Middle frontal gyrus (tissue), 1 donor: Measurements from ENCODE around the gene P2RX2.
A peak's percentile ranks its signal among the peaks of the same experiment; 100 is the strongest.

Experiments
- DNase-seq: peaks from one replicate; pipeline ENCODE4 v3.0.0-alpha.2; 2015; ENCODE audit warnings: low spot score; ENCODE audit errors: extremely low spot score

Gene P2RX2

DNA sequence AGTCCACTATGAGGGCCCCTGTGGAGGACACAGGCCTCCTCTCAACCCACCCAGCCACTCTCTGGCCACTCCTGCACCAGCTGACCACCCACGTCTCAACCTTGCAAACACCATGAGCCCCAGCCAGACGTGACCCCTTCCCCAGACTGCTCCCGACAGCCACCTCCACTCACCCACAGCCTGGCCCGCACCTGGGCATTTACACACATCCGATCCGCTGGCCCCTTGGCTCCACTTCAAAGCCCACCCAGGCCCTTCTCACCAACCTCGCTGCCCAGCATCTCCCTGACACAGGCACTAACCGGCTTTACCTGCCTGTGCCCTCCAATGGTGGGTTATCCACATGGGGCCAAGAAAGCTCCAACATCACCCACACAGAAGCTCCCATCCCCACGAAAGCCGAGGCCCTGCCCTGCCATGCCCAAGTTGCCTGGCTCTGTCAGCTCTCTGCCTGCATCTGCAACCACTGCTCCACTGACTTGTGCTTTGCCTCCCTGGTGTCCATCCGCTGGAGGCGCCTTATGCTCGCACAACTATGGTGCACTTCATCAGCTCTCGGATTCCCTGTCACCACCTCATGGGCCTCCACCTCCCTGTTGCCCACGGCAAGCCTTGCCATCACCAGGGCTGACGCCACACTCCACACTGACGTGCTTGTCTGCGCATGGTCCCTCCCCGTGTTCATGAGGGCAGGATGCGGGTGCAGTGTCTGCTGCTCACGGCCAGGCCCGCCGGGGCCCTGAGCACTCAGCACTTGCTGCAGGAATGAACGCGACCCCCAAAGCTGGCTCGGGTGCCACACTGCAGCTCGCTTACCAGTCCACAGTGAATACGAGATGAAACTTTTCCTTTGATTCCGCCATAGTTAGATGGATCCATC lies 16.7 kb downstream of the P2RX2 start:
- DNase-seq, result no peak

DNA sequence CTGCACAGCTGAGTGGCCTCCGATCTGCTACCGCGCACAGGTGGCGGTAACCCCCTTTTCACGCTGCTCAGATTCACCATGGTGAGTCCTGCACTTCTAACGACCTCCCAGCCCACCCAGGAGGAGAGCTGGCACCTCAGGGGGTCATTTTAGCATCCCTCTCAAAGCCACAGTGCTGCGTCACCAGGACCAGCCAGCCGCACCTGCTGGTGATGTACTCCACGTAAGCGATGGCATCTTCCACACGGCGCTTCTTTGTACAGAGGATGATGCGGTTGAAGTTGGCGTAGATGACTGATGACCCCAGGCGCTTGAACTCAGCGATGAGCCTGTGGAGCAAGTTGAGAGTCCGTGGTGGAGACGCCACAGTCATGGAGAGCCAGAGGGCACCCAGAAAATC lies 19.2 kb downstream of the P2RX2 start:
- no peak for DNase-seq

GRCh38 chr12:132638541-132639408 lies 20.2 kb downstream of the P2RX2 start:
- peak; percentile 12 for DNase-seq

DNA sequence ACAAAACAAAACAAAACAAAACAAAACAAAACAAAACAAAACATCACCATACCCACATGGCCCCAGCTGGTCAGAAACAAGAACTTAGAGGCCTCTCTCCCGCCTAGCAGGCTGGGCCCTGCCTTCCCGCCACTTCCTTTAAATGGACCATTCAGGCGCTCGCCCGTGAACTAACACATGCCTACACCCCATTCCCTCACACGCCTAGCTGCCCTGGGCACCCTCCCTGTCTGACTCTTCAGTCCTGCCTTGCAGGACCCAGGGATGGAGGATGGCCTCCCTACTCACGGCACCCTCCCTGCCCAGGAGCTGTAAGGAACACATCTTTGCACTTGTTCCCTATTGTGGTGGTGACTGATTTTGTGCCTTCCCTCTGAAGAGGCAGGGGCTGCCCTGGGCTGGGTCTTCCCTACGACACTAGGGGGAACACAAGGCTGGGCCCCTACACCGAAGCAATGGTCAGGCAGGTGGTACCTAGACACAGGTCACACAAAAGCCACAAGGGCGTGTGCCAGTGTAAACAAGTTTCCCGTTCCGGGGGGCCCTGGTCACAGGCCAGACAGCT lies 21.5 kb downstream of the P2RX2 start:
- DNase-seq, result no peak

DNA sequence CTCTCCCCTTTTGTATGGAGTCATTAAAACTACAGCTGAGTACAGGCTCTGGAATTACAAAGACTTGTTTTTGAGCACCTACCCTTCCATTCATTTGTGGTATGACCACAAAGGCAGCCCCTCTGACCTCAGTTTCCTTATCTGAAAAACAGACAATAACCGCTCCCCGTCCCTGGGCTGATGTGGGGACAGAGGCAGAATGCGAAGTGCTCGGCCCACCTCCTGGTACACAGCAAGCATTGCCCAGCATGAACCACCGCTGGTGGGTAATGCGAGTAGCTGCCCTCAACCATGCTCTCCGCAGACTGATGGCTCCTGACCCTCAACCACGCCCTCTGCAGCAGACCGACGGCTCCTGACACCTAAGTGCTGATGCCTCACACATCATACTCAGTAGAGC lies 22.4 kb downstream of the P2RX2 start:
- DNase-seq, result no peak

DNA sequence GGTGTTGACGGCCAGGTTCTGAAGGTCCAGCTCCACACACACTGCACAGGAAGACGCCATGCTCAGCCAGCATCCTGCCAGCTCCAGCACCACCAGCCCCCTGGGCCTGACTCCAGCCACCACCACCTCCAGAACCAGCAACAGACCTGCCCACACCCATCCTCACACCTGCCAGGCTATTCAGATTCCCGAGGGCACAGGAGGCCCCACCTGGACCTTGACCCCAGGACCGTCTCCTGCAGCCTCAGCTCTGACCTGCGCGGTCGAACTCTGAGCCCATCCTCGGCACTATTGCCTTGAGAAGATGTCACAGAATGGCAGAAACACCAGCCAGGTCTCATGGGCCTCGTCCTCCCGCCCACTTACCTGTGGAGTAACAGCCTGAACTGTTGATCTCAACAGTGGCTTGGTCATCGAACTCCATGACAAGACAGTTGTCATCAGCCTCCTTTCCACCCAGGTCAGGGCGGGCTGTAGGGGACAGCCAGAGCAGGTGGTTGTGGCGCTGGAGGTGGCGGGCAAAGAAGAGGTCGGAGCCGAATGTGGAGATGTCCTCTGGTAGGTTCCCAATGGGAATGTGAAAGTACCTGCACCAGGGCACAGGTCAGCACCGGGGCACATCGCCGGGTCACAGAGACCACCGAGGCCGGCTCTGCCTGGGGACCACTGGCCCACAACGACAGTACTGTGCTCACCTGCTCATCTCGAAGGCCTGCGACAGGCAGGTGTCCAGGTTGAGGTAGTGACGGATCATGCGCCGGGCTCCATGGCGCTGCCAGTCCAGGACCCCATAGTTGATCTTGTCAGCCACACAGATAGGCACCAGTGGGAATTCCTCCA lies 23.5 kb downstream of the P2RX2 start:
- no peak for DNase-seq

DNA sequence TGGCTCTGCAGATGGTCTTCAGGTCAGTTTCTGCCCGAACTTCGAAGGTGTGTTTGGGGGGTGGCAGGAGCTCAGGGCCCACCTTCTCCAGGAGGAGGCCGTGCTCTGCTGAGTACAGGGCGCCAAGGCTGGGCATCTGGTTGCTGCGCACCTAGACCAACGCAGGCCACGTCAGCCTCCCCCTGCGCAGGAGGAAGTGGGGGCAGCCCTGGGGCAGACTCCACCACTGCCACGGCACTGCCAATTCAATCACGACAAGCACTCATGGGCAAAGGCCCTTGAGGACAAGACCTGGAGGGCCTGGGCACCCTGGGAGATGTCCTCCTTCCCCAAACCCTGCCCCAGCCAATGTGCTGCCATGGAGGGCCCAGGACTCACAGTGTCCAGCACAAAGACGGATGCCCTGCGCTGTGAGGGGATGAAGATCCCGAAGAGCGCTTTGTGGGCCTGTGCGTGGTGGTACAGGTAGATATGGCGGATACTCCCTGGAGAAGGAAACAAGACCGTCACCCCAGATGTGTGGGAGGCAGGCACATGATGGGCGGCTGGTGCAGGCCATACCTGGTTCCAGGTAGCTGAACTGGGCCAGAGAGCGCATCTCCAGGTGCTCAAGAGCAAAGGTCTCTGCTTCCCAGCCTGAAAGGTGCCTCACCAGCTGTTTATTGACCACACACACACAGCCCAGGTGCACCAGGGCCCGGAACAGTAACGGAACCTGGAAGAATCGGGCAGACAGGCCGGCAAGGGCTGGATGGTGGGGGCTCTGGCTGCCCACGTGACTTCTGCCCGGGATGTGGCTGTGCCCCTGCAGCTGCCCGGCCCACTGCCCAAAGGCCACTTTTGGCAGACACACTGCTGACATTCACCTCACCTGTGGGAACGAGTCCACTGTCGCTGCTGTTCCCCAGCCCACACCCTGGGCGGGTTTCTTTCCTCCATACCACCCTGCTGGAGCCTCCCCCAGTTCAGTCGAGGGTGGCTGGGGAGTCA lies 24.6 kb downstream of the P2RX2 start:
- no peak for DNase-seq

DNA sequence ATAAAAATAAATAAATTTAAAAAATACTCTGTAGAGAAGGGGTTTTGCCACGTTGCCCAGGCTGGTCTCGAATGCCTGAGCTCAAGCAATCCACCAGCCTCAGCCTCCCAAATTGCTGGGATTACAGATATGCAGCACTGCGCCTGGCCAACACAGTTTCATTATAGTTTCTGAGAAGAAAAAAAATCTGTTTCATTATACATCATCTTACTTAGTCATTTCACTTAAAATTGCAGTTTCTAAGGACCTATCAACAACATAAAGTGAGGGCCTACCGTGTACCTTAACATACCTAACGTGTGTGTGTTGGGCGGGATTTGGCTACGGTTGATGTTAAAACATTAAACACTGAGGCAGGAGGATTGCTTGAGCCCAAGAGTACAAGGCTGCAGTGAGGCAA lies 28.3 kb downstream of the P2RX2 start:
- DNase-seq, result no peak

GRCh38 chr12:132647858-132648257 lies 29.3 kb downstream of the P2RX2 start:
- DNase-seq, result no peak

DNA sequence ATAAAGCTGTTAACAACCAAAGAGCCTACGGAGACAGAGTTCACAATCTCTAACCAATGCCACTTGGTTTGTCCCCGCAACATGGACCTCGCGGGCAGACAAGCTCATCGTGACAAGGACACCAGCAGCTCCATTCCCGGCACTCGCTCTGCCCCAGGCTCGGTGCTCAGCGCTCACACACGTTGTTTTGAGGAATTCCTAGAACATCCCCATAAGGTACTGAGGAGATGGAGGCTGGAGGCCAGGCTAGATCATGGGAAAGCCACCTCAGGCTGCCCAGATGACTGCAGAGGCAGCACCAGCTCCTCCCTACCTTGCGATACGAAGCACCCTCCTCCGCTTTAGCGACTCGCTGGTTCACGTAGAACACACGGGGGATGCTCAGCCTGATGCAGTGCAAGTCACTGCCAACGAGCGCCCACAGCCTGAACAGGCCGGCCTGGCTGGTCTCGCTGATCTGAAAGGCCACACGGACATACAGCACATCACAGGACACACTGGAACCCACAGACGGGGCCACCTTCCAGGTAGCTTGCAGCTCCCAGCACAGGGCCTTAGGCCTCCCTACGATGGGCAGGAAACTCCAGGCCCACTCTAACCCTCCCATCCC lies 30.1 kb downstream of the P2RX2 start:
- DNase-seq, result no peak

GRCh38 chr12:132649226-132649945 lies 30.8 kb downstream of the P2RX2 start:
- DNase-seq, result no peak

- DNase-seq, result no peak
Measured at GRCh38 chr12:132651444-132652100, 33.0 kb downstream of the P2RX2 start.

- DNase-seq, result no peak
Measured at GRCh38 chr12:132653567-132654290, 35.2 kb downstream of the P2RX2 start.

GRCh38 chr12:132657004-132657727 lies 38.6 kb downstream of the P2RX2 start:
- DNase-seq, result no peak

- no peak for DNase-seq
Measured at GRCh38 chr12:132658149-132658894, 39.7 kb downstream of the P2RX2 start.

DNA sequence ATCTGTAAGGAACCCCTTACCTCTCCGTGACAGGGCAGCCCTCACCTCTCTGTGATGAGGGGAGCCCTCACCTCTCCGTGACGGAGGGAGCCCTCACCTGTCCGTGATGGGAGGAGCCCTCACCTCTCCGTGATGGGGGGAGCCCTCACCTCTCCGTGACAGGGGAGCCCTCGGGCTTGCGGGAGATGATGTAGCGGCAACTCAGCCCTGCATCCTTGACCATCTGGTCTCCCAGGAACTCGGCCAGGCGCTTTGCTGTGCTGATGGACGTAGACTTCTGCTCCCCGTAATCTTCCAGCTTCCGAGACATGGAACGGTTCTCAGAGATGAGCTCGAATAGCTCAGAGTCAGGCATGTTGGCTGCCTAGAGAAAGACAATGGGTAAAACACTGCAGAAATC lies 40.6 kb downstream of the P2RX2 start:
- no peak for DNase-seq
